GM19025 (cell line): ENCODE measurements around the gene ZNF689.
"Not testable (repeated sequence)": the region's sequence is repeated elsewhere in the genome, so short reads cannot be mapped to it uniquely, and the experiment has no call there.

Experiments used
- ATAC-seq: cut with Tn5 transposase; IDR thresholded peaks from one replicate; pipeline ENCODE4 v1.9.1; 2021; ENCODE audit warnings: mild to moderate bottlenecking, low read depth, moderate library complexity; ENCODE audit not compliant: unreplicated experiment

The ZNF689 gene

DNA sequence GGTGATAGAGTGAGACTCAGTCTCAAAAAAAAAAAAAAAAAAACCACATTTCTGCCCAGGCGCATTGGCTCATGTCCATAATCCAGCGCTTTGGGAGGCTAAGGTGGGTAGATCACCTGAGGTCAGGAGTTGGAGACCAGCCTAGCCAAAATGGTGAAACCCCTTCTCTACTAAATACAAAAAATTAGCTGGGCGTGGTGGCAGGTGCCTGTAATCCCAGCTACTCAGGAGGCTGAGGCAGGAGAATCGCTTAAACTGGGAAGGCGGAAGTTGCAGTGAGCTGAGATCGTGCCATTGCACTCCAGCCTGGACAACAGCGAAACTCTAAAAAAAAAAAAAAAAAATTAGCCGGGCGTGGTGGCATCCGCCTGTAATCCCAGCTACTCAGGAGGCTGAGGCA, 26.9 kb upstream of the ZNF689 start:
- not testable (repeated sequence) for ATAC-seq

DNA sequence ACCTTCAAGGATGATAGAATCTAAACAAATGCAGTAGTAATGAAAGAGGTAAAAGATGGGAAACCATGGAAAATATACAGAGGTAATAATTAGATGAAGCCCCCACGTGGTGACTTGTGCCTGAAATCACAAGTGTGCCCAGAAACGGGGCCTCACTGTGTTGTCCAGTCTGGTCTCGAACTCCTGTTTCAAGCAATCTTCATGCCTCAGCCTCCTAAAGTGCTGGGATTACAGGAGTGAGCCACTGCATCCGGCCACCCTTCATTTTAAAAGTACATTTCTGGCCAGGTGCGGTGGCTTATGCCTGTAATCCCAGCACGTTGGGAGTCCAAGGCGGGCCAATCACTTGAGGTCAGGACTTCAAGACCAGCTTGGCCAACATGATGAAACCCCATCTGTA, 26.4 kb upstream of the ZNF689 start:
- no peak for ATAC-seq

DNA sequence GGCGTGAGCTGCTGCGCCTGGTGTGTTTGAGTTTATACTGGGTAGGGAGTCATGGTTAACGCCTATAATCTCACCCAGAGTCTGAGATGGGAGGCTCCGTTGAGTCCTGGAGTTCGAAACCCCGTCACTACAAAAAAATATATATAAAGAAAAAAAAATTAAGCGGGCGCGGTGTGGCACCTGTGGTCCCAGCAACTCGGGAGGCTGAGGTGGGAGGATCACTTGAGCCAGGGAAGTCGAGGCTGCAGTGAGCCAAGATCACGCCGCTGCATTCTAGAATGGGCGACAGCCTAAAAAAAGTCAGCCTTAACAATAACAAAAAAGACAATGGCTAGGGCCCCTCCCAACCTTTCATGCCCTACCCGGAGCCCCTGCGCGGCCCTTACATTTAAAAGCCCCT, 23.3 kb upstream of the ZNF689 start:
- no peak for ATAC-seq

DNA sequence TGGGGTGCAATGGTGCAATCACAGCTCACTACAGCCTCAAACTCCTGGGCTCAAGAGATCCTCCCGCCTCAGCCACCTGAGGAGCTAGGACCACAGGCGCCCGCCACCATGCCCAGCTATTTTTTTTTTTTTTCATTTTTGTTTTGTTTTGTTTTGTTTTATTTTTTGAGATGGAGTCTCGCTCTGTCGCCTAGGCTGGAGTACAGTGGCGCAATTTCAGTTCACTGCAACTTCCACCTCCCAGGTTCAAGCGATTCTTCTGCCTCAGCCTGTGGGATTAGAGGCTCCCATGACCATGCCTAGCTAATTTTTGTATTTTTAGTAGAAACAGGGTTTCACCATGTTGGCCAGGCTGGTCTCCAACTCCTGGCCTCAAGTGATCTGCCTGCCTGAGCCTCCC, 22.3 kb upstream of the ZNF689 start:
- ATAC-seq, result not testable (repeated sequence)

DNA sequence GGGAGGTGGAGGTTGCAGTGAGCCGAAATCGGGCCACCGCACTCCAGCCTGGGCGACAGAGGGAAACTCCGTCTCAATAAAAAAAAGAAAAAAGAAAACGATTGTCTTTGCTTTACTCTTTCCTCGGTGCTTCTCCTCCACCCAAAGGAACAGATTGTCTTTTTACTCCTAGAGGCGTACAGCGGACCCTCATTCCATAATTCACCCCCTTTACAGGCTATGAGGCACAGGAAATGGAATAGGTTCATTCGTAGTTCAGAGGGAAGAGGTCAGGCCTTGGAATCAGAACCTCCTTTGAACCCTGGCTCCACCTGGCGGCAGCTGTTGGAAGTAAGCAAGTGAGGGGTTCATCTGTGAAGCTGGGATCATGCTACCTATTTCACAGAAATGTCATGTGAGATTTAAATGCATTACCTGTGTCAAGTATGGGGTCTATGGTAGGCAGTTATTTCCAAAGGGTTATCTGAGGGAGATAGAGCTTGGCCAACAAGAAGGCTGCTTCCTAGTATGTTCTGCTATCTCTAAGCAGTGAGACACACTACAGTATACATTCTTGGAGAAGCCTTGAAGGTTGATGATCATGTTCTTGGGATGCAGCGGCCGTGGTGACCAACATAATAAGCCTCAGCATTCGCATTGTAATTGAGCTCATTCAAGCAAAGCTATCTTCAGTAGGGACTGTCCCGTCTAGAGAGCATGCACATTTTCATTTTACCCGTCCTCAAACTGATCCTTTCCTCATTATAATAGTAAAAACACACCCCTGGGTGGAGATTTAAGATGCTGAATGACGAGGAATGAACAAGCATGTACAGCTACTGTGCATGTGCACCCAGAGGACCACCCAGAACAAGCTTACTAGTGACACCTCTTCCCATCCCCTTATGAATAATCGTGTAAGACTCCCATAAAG, 18.7 kb upstream of the ZNF689 start:
- no peak for ATAC-seq

DNA sequence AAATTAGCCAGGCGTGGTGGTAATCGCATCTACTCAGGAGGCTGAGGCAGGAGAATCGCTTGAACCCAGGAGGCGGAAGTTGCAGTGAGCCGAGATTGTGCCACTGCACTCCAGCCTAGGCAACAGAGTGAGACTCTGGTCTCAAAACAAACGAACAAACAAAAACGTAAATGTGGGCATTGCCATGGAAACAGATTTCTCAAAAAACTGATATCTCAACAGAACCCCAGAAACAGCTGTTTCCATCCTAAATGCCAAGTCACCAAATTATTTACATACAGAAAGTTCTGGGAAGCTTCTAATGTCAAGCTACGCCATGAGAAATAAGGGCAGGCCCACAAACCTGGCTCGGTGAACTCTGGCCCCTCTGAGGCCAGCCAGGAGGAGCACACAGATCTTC, 16.0 kb upstream of the ZNF689 start:
- ATAC-seq, result no peak

DNA sequence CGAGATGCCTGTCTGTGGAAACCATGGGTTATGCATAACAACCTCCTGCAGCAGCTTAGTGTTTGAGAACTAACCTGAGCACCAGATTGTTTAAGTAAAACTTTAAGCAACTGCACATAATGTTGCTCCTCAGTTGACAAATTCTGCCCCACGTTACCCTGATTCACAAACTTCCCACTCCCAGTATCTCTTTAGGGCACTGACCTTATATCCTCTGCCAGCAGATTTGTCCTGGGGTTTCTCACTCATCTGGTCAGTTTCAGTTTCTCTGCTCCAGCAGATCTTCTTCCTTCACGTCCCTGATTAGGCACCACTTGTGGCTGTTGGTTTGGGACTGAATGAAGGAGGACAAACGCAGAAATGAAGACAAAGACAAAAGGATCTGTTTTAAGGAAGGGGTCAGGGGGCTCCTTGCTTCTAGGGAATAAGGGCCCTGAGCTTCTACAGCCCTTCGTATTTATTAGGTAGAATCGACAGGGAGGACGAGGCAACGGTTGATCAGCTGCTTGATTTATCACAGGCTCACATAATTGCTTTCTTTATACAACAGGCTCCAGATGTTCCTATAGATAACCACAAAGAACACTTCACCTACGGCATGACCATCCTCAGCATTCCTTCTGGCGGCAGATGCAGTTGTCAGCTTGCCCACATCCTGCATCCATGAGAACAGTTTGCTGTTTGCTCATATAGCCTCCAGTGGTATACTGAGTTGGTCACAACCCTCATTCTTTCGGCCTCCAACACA, 13.5 kb upstream of the ZNF689 start:
- no peak for ATAC-seq

DNA sequence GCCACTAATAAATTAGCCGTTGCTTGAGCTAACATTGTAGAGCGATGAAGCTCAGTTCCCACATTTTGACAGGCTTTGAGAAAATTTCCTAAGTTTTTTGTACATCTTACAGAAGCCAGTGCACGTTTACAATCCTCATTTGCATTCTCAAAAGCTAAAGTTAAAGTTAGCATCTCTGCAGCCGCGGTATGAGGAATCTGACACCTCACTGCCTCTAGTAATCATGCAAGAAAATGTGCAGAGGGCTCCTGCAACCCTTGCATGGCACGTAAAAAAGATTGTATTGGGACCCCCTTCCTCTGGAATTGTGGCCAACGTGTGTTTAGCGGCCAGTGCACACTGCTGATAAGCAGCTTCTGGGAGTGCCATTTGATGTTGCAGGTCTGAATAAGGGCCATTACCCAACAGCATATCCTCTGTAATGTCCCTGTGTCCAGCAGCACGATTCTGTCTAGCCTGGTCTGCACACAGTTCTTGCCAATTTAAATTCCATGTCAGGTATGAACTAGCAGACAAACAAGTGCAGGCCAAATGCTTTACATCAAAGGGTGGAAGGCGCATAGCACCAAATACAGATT, 12.4 kb upstream of the ZNF689 start:
- no peak for ATAC-seq

DNA sequence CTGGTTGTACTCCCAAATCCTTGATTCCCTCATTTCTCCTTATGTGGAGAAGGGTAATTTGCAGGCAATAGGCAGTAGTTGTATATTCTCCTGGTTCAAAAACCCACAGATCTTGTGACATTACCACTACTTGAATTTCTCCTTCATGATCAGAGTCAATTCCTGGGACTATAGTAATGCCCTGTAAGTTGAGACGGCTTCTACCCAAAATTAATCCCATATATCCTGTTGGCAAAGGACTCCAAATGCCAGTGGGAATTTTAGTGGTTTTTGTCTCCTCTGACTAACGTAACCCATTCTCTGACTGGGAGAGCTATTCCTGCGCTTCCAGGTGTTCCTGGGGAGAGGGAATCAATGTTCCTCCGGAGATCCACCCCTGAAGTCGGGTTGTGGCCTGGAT, 11.6 kb upstream of the ZNF689 start:
- ATAC-seq, result no peak

DNA sequence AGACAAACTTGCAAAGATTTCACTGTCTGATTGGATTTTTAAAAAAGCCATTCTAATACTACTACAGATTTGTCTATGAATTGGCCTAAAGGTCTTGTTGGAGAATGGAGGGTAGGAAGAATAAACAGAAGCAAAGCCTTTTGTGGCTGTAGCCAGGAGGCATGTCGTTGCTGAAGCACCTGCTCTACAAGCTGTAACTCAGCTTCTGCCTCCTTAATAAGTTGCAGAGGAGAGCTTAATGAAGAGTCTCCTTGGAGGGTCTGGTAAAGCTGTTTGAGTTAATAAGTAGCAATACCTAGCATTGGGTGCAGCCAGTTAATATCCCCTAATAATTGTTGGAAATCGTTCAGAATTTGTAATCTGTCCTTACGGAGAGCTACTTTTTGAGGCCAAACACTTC, 10.0 kb upstream of the ZNF689 start:
- no peak for ATAC-seq

DNA sequence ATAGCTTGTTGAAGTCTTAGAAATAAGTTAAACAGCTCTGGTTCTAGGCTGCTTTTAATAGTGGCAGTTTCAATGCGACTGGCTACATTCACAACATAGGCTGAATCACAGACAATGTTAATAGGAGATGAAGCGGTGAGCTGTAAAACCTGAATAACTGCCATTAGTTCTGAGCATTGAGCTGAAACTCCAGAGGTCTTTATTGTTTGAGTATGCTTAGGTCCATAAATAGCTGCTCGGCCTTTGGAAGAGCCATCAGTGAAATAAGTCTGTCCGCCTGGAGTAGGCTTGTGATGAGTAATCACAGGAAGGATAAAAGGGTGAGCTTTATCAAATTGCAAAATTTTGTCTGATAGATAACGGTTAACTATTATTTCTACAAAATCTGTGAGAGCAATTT, 9.4 kb upstream of the ZNF689 start:
- no peak for ATAC-seq

DNA sequence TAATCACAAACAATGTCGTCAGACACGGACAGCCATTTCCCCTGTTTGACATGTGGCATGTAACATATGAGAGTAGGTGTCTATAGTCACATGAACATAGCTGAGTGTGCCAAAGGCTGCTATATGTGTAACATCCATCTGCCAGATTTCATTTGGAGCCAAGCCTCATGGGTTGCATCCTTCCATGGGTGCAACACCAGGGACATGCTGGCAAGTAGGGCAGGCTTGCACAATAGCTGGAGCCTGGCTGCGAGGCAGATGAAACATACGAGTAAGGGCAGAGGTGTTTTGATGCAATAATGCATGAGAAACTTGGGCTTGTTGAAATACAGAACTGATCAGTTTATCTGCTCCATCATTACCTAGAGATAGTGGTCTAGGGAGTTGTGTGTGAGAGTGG, 9.0 kb upstream of the ZNF689 start:
- no peak for ATAC-seq

DNA sequence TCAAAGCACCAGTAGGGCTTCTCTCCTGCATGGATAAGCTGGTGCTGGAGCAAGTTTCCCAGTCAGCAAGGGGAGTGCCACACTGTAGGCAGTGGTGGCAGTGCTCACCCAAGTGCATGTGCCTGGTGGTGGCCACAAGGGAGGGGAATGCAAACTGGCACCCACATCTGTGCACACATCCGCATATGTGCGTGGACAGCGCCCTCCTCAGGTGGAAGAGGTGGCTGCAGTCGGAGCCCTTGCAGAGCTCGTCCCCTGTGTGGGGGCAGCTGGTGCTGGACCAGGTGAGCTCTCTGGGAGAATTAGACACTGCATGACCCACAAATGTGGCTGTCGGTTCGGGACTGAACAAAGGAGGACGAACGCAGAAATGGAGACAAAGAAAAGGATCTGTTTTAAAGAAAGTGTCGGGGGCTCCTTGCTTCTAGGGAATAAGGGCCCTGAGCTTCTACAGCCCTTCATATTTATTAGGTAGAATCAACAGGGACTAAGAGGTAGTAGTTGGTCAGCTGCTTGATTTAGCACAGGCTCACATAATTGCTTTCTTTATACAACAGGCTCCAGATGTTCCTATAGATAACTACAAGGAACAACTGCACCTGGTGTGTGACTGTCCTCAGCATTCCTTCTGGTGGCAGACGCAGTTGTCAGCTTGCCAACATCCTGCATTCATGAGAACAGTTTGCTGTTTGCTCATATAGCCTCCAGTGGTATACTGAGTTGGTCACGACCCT, 5.3 kb upstream of the ZNF689 start:
- no peak for ATAC-seq

DNA sequence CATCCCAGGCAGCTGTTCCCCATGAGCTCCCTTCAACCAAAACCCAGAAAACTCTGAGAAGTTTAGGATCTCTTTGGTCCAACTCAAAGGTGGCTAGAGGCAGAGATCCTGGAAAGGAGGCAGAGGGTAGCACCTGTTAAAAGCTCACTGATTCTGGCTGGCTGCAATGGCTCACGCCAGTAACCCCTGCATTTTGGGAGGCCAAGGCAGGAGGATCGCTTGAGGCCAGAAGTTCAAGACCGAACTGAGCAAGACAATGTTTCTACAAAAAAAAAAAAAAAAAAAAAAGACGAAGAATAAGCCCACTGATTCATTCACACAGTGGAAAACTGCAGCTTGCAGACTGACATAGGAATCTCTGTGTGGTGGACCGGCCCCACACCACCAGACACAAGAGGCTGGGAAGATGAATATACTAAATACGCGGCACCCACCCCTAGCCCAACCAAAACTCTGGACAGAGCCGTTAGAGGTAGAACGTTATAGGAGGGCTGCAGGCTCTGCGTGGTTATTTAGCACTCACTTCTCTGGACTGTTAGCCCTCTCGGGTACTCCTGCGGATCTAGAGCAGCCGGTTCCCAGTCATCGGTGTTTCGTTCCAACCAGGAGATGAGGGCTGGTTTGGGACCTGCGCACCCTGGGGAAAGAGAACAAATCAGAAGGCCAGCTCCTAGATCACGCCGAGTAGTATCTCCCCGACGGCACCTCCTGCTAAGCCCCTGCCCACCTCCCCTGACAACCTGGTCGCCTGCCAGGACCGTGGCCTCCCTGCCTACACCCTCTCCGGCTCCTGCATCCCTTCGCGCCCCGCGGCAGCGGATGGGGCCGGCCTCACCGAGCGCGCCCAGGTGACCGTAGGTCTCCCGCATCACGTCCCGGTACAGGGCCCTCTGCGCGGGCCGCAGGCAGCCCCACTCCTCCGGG, 925 bp downstream of the ZNF689 start:
- peak; percentile 18 for ATAC-seq

DNA sequence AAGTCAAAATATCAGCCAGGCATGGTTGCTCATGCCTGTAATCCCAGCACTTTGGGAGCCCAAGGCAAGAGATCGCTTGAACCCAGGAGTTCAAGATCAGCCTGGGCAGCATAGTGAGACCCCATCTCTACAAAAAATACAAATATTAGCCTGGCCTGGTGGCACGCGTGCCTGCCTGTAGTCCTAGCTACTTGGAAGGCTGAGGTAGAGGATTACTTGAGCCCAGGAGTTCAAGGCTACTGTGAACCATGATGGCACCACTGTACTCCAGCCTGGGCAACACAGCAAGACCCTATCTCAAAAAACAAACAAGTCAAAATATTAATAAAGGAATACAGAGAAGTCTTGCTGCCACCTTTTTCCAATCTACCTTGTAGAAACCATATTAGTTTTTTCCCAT, 4.2 kb downstream of the ZNF689 start:
- ATAC-seq, result no peak

DNA sequence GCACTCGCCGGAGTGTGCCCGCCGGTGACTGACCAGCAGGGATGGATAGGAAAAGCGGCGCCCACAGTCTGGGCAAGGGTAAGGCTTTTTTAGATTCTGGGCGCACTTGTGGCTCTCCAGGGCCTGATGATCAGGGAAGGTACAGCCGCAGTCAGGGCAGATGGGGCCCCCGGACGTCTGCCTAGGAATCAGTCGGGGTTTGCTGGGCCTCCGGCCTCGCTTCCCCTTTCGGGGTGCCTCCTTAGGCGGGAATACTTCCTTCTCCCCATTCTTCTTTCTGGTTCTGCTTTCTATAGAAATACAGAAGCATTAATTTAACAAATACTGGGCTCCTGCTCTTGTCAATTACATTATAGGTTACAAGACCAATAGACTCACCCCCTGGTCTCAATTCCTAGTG, 5.0 kb downstream of the ZNF689 start:
- no peak for ATAC-seq

DNA sequence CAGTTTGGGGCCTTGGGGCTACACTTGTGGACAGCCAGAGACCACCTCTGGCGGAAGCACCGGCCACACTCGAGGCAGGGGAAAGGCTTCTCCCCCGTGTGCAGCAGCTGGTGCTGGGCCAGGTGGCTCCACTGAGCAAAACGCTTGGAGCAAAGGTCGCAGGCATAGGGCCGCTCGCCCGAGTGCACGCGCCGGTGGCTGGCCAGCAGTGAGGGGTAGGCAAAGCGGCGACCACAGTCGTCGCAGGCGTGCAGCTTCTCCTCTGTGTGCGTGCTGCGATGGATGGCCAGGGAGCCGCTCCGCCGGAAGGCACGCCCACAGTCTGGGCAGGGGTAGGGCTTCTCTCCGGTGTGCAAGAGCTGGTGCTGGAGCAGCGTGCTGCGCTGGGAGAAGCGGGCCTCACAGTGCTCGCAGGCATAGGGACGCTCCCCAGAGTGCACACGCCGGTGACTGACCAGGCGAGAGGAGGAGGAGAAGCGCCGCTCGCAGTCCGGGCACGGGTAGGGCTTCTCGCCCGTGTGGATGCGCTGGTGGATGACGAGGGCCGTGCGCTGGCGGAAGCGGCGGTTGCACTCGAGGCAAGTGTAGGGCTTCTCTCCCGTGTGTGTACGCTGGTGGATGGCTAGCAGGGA, 5.8 kb downstream of the ZNF689 start:
- no peak for ATAC-seq

DNA sequence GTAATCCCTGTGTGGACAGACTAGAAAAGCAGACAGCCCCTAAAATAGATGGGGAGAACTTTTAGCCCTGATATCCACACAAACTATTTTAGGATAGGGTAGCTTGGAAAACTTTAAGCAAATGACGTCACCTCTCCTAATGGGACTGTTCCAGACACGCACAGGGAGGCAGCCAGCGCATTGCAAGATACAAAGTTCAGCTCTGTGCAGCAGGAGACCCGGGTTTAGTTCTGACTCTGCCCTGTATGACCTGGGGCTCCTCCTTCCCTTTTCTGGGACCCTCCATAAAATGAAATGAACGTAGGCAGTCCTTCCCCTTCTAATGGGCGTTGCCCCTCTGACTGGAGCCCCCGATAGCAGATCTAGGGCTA, 6.3 kb downstream of the ZNF689 start:
- ATAC-seq, result no peak

DNA sequence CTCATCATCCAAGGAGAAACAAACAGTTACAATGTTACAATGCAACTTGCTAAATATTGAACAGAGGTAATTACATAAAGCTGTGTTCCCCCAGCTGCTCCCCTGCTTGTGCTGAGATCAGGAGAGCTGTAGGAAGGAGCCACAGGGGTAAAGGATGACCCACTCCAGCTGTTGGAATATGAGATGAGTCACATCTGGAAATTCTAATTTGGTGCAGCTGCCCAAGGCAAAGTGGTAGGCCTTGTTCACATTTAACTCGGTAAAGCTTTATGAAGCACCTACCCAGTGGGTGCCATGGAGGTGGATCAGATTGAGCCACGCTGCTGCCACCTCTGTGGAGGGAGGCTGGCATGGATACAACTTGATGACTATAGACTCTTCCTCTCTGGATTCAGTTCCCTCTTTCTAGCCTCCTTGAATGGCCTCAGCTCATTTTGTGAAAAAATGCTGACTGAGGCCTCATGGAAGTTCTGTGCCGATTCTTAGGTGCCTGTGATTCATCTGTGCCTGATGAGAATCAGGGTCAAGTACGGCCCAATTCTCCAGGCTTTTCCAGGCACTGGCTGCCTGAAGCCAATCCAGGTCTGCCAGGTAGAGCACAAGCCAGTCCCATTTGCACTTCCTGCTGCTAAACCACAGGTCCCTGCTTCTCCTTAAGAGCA, 7.4 kb downstream of the ZNF689 start:
- no peak for ATAC-seq
